ENCODE measurements around the gene PDE4D.

PDE4D gene

DNA sequence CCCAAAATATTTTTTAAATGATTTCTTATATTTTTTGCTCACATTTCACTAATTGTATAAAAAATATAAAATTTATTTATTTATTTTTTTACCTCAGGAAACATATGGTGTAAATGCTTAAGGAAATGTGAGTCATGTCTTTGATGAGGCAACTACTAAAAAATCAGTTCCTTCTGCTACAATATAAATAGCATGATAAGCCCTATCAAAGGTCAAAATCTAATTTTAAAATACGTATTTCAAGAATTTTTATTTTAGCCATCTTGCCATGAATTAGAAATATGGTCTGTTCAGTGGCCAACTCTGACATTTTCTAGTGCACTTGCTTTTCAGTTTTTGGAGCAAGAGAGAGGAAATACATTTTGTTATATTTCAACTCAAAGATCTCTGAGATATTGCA lies 50.5 kb downstream of the PDE4D start:
- H3K4me3 ChIP-seq, result no peak overlapping the region
- no peak for DNase-seq (ENCODE audit: low spot score)
- TF ChIP-seq, protein P1, sequence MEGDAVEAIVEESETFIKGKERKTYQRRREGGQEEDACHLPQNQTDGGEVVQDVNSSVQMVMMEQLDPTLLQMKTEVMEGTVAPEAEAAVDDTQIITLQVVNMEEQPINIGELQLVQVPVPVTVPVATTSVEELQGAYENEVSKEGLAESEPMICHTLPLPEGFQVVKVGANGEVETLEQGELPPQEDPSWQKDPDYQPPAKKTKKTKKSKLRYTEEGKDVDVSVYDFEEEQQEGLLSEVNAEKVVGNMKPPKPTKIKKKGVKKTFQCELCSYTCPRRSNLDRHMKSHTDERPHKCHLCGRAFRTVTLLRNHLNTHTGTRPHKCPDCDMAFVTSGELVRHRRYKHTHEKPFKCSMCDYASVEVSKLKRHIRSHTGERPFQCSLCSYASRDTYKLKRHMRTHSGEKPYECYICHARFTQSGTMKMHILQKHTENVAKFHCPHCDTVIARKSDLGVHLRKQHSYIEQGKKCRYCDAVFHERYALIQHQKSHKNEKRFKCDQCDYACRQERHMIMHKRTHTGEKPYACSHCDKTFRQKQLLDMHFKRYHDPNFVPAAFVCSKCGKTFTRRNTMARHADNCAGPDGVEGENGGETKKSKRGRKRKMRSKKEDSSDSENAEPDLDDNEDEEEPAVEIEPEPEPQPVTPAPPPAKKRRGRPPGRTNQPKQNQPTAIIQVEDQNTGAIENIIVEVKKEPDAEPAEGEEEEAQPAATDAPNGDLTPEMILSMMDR (IDR thresholded peaks at IDR 0.05), result no peak
- H3K27ac ChIP-seq, result no peak overlapping the region

DNA sequence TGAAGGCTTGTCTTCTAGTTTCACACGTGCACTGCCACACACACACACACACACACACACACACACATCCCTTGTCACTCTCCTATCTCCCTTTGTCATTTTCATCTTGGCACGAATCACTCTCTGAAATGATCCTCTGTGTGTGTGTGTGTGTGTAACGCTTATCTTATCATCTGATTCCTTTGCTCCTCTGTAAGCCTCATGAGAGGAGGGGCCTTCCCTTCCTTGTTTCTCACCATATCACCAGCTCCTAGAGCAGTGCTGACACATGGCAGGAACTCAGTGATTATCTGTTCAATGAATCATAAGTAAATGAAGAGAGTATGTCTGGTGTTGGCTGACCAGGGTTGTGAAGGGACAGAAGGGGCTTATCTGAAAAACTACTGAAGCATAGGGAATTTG lies 53.3 kb downstream of the PDE4D start:
- no peak overlapping the region for H3K4me3 ChIP-seq
- TF ChIP-seq, protein P1 (IDR thresholded peaks at IDR 0.05), result no peak
- no peak for DNase-seq (ENCODE audit: low spot score)
- no peak overlapping the region for H3K27ac ChIP-seq

DNA sequence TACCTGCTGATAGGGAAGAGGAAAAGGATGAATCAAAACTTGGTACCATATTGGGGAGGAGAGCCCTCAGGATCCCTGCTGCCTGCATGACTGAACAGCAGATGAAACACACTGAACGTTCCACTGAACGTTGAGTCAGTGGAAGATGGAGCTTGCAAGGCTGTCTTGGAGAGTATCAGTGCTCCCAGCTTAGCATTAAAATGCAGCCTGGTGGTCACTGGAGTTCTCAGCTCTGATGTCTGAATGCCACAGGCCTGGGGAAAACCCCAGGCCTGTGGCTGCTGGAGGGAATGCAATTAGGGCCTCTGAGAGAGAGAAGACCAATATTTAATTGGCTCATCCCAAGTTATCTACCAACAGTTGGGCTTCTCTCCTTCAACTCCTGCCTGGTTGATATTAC lies 54.5 kb downstream of the PDE4D start:
- TF ChIP-seq, protein P1 (IDR thresholded peaks at IDR 0.05), result no peak
- Histone ChIP-seq H3K27ac (no peak overlapping the region), H3K4me3 (no peak overlapping the region)
- DNase-seq (ENCODE audit: low spot score), result no peak

DNA sequence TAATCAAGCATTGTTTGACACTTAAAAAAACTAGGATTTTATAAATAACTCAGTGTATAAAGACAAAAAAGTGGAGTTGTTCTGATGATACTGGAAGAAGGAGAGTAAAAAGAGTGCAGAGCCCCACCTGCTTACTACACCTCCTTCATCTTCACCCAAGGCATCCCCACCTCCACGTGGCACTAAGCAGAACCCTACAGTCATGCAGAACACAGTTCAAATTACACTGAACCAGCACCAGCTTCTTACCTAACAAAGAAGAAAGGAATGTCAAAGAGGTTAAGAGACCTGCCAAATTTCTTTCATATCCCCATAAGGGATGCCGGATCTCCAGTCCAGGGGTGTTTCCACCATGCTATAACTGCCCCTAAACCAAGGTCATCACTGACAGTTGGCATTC lies 55.5 kb downstream of the PDE4D start:
- DNase-seq (ENCODE audit: low spot score), result no peak
- no peak overlapping the region for H3K27ac ChIP-seq
- TF ChIP-seq, protein P1 (IDR thresholded peaks at IDR 0.05), result no peak
- H3K4me3 ChIP-seq, result no peak overlapping the region

DNA sequence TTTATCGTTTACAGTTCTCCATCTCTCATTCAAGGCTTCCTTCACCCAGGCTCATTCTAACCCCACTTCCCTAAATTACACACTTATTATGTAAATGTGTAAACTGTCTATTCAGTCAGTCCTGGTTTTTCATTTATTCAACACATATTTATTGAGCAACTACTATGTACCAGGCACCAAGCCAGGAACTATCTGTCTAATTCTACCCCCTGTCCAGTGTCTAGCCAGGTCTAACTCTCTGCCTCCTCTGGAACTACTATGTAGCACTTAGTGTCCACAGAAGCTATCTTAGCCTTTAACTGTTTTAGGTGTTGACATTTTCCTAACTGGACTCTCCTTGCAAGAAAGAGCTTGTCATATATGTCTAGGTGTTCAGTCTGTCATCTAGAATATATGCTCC lies 56.5 kb downstream of the PDE4D start:
- H3K27ac ChIP-seq, result no peak overlapping the region
- no peak overlapping the region for H3K4me3 ChIP-seq
- TF ChIP-seq, protein P1 (IDR thresholded peaks at IDR 0.05), result no peak
- DNase-seq (ENCODE audit: low spot score), result no peak

GRCh38 chr5:59835800-59836199 lies 57.7 kb downstream of the PDE4D start:
- TF ChIP-seq, protein P1 (IDR thresholded peaks at IDR 0.05), result no peak
- H3K27ac ChIP-seq, result no peak overlapping the region
- DNase-seq (ENCODE audit: low spot score), result no peak
- H3K4me3 ChIP-seq, result no peak overlapping the region

GRCh38 chr5:59833448-59833847 lies 60.1 kb downstream of the PDE4D start:
- TF ChIP-seq, protein P1 (IDR thresholded peaks at IDR 0.05), result no peak
- Histone ChIP-seq H3K4me3 (no peak overlapping the region), H3K27ac (no peak overlapping the region)
- no peak for DNase-seq (ENCODE audit: low spot score)
